Dermis blood vessel endothelial cell (primary cell): Measurements from ENCODE around the gene MLPH. TPM values are rescaled to one million over a fixed set of nuclear protein-coding genes. Genes with fewer than 3 reads are reported as not detected.
A peak's percentile ranks its signal among the peaks of the same experiment; 100 is the strongest.

ENCODE experiments used
- DNase-seq: peaks from one replicate; pipeline ENCODE4 v3.0.0; 2010
- total RNA-seq: library from RNA; depleted of rRNA; stranded (reverse); fragments of >200 nt; gene quantifications from 2 replicates; pipeline ENCODE4 v1.2.3, GENCODE V29; 2014

The MLPH gene
- total RNA-seq, 1 donor from 2014 or later = 1.0 TPM

DNA sequence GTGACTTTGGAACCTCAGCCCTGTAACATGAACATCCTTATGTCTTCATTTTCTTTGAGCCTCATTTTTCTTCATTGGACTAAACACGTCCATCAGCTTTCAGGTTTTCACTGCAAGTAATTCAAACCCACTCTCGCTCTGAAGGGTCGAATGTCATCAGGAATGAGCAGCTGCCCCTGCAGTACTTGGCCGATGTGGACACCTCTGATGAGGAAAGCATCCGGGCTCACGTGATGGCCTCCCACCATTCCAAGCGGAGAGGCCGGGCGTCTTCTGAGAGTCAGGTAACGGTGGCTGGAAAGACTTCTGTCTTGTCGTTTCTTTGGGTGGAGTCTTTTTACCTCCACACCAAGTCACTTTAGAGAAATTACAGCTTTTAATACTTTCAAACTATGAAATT, 40.2 kb downstream of the MLPH start:
- no peak for DNase-seq

DNA sequence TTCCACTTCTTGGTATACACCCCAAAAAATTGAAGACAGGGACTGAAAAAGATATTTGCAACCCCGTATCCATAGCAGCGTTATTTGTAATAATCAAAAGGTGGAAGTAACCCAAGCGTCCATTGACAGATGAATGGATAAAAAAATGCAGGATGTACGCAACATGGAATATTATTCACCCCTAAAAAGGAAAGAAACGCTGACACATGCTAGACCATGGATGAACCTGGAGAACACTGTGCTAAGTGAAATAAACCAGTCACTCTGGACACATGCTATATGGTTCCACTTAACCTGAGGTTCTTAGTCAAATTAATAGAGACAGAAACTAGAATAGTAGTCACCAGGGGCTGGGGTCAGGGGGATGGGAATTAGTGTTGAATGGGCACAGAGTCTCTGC, 40.7 kb downstream of the MLPH start:
- no peak for DNase-seq

DNA sequence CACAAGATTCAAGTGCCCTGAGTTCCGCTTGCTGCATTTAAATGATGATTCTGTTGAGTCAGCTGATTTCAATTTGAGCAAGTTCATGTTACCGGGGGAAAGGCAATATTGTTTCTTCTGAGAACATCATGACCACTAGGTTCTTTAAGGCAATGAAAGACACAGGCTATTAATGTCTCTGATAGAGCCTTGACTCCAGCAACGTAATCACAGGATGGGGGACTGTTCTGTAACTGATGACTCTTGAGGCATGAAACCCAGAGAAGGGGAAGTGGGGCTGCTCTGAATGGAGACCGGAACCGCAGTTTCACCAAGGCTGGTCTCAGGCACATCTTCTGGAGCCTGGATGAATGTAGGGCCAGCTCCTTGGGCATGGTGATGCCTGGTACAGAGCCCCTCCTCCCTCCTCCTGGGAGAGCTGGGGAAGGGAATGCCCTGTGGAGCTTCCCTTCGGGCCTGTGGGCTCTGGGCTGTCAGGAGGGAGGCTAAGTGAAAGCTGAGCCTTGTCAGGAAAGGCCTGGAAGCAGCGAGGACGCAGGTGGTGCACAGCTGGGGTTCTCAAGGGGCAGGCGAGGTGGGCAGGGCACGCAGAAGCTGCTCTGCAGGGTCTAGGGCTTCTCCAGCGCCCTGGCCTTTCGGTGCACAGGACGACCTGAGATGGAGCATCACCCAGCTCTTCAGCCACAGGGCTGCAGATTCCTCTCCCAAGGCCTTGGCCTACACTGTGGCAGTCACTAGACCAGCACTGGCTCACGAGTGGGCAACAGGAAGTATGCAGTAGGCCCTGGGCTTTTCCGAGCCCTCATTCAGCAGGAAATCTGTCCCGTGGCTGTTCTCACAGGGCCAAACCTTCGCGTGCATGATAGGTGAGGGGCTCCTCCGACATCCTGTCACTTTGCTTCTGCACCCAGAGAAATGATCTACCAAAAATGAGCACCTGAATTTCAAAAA, 42.7 kb downstream of the MLPH start:
- DNase-seq = no peak

DNA sequence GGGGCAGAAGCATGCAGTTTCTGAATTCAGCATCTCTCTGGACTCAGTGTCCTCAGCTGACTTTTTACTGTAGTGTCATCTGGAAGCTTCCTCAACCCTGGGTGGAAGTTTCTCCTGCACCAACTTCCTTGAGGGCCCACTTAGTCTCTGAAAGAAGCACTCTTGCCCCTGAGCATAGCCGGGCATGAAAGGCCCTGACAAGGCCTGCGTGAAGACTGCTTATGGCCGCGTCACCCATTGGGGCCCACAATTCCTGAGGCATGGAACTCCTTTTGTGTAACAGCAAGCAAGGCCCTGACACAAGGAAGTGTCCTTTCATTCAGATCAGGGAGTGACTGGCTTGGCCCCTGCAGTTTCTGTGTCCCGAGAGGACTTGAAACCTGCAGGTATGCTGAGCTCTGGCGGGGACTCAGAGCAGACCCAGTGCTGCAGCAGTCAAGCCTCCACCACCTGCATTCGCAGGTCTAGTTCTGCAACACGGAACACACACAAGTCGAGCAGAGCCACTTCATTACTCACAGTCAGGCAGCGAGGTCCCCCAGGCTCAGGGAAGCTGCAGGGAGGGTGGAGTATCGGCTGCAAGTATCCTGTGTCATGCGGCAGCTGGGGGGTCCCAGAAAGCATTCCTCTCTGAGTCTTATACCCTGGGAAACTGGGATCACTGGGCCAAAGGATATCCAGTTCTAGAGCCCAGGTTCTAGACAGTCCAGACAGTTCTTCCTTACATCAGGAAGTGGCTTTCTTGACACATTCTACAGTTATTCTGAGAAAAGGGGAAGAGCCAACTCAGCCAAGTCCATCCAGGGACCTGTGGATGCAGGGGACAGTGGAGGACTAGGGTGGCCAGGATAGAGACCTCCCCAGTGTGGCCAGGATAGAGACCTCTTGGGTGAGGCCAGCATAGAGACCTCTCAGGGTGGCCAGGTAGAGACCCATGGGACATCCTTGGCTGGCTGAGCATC, 43.7 kb downstream of the MLPH start:
- no peak for DNase-seq

DNA sequence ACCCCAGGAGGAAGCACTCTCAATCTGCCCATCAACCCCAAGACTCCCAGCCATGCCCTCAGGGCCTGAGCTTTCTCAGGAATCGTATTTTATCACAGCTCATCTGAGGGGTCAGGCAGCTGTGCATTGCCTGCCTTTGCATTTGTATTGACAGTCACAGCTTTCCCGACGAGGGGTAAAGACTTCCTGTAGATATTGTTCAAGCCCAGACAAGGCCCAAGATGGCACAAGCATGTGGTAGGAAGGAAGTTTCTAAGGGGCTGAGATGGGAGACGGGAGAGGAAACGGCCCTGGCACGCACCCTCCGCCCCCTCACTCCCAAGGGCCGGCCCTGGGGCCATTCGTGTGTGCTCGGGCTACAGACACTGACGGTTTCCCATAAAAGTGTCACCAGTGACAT, 45.1 kb downstream of the MLPH start:
- DNase-seq = peak; percentile 33

DNA sequence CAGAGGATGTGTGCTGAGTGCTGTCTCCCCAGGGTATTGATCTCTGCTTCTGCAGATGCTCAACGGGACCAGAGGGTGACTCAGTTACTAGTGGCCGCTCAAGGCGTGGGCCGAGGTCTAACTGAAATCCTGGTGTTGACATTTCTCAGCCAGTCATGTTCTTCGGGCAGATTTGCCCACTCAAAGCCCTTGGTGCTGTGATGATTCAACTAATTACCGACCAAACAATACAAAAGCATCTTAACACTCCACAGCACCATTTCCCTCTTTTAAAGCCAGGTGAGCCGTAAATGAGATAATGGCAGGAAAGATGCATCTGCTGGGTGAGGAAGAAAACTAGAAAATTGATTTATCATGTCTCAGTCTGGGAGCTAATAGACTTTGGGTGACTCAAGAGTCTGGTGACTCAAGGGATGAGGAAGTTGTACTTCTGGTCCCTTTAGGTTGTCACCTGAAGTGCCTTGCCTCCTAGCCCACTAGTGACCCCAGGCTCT, 46.7 kb downstream of the MLPH start:
- DNase-seq = no peak

DNA sequence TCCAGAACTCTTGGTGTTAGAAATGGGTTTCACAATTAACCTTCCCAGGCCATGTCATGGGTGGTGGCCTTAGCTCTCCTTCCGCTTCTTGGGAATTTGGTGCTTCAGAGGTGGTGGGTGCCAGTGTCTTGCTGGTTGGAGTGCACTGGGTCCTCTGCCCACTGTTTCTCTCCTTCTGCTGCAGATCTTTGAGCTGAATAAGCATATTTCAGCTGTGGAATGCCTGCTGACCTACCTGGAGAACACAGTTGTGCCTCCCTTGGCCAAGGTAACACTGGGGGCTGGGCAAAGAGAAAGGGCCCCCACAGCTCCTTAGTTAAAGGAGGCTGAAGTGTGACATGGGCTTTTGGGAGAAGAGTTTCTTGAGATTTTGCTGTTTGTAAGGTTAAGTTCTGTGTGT, 47.3 kb downstream of the MLPH start:
- no peak for DNase-seq

DNA sequence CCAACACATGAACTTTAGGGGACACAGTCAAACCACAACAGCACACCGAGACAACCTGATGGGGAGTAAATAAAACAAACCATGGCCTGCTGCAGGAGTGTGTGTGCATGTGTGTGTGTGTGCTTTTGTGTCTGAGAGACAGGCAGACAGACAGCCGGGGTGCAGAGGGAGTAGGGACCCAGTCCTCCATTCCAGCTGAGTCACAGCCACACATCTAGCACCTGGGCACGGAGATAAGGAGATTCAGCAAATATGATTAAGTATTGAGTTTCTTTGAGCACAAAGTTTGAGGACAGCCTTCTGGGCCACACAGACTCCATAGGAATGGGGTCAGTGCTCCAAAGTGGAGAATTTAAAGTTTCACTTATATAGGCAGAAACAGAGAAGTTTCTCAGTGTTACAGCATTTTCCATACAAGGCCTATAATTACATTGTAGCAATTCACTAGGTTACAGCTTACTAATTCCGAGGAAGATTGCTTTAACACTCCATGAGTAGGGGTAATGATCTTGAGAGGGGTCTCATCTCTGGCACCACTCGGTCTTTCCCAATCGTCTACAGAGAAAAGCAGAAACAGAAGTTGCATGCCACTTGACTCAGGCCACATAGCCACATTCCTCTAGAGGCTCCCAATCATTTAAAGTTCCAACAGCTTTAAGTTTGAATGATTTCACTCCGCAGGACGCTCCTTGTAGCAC, 48.5 kb downstream of the MLPH start:
- no peak for DNase-seq

DNA sequence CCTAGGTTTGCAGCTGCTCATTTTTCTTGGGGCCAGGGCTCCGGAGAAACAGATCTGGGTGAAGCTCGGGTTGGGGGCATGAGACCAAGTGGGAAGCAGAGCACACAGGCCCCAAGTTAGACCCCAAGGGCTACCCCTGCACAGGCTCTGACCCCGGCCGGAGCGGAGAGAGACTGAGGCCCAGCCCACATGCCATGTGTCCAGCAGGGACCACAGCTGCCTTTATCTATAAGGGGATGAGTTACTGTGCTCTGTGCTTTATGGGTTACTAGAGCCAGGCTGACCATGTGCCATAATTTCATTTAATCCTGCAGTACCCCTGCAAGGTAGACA, 49.0 kb downstream of the MLPH start:
- no peak for DNase-seq

DNA sequence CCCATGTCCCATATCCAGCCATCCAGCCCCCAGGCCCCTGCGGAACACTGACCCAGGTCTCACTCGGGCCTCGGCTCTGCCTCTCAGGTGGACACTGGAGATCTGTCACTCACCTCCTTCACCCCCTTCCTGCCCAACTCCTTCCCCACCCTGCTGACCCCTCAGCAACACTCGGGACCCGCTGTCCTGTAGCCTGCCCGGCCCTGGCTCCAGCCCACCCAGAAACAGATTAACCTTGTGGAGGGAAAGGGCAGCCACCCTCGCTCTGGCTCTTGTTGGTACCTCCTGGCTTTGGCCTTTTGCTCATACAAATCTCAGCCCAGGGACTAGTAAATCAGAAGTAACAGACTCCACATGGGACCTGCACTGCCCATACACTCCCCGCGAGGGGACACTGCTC, 49.6 kb downstream of the MLPH start:
- DNase-seq = no peak

DNA sequence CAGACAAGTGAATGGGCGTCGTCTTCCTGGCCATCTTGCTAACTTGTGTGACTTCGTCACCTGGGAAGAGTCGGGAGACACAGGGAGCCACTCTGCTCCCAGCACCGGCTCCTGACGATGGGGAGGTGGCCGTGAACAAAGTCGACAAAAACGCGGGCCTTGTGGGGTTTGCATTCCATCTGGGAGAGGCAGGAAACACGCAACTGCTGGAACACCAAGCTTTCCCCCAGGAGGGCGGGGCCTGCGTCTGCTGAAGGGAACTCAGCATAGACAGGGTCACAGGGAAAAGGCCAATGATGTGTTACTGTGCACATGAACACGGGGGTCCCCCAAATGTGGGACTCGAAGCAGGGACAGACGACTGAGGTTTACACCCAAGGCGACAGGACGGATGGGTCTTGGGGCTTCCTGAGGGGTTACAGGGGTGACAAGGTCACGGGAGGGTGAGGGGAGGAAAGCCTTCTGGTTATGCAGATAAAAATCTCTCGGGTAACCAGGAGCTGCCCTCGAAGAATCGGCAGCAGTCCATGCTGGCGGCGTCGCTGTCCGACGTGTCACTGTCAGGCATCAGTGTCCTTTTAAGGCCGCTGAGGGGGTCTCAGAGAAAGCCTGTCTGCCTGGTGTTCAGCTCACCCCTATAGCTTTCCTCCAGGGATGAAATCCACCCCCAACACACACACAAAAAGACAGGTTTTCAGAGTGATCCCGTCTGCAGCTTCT, 51.1 kb downstream of the MLPH start:
- DNase-seq = no peak

DNA sequence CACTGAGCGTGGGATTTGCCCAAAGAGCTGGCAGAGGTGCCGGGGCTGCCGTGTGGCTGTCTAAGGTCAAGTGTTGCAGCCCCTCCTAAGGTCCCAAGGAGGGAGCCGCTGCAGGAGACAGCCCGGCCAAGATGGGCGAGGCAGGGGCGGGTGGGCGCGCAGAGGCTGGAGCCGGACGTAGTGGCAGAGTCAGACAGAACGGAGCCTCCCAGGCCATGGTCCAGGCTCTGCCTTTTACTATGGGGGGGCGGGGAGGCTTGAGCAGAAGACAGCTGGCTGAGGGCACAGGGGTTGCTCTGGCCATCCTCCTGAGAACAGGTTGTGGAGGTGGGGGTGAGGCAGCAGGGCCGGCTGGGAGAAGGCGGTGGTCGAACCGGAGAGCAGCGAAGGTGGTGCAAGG, 51.9 kb downstream of the MLPH start:
- DNase-seq = no peak

DNA sequence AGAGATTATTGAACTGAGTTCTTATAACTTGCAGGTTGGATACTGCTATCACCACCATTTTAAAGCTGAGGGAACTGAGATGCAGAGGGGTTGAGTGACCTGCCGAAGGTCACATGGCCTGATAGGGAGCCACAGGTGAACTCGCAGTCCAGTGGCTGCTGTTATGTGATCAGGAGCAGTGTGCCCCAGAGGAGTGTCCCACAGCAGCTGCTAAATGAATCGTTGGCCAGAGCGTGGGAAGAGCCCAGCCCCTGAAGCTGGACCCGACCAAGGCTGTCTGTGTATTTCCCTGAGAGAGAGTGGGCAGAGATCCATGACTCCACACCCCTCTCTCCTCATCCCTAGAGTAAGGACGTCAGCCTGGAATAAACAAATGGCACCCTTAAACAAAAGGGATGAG, 52.6 kb downstream of the MLPH start:
- DNase-seq = no peak

DNA sequence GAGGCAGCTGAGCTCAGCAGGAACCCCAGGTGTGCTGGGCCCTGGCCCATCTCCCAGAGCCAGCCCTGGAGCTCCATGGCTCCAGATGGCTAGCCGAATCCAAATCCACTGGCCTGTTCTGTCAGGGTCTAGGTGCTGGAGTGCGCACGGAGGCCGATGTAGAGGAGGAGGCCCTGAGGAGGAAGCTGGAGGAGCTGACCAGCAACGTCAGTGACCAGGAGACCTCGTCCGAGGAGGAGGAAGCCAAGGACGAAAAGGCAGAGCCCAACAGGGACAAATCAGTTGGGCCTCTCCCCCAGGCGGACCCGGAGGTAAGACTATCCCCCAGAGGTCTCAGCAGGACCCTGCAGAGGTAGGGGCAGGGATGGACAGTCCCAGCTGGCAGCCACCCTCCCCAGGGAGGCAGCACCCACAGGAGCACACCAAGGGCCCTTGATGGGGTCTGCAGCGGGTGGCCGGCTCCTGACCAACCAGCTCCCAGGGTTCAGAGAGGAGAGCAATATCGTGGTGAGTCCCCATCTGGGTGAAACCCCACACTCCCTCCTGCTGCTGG, 53.2 kb downstream of the MLPH start:
- no peak for DNase-seq

DNA sequence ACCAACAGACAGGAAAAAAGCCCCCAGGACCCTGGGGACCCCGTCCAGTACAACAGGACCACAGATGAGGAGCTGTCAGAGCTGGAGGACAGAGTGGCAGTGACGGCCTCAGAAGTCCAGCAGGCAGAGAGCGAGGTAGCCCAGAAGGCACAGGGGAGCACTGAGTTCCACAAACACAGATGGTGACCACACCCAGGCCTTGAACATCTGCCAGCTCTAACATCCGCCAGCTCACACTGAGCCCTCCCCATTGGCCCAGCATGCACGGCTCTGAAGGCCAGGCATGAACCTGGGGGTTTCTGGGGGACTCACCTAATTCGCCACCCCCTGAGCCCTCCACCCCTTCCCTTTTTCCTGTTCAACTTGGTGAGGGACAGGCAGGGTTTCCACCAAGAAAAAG, 53.8 kb downstream of the MLPH start:
- DNase-seq = no peak

DNA sequence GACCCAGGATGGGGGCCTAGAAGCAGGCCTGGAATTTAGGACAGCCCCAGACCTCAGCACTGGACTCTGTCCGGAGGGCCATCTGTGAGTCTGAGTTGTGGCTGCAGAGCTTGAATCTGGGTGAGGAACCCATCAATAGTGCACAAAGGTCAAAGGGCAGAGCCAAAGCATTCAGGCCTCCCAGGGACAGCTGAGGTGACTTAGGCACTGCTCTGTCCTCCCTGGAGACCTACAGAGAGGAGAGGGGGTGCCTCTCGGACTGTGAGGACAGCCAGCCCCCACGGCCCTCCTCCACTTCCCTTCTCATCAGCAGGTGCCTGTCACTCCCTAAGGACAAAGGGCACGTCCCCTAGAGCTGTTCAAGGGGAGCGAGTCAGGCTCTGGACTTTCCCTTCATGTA, 54.2 kb downstream of the MLPH start:
- DNase-seq = no peak

DNA sequence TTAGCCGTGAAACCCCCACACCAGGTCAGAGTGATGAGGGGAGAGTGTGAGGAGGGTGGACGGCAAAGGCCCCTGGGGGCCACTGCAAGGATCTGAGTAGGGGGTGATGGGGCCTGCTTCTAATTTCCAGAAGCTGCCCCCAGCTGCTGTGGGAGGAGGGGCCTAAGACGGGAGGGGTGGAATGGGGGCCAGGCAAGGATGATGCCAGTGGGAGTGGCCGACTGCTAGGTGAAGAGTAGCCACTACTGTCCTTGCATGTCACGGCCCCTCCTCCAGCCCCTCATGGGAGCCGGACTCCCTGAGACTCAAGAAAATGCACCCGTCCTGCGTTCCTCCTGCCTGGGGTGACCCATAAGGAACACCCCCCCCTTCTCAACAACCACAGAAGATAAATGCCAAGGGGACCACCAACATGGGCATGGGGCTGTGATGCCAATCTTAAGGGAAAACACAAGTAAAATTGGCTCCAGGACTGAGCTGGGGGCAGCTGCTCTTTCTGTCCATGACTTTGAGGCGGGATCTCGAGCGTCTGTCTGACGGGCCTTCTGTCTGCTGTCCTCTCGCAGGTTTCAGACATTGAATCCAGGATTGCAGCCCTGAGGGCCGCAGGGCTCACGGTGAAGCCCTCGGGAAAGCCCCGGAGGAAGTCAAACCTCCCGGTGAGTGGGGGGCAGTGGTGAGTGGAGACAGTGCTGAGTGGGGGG, 55.1 kb downstream of the MLPH start:
- DNase-seq = no peak

DNA sequence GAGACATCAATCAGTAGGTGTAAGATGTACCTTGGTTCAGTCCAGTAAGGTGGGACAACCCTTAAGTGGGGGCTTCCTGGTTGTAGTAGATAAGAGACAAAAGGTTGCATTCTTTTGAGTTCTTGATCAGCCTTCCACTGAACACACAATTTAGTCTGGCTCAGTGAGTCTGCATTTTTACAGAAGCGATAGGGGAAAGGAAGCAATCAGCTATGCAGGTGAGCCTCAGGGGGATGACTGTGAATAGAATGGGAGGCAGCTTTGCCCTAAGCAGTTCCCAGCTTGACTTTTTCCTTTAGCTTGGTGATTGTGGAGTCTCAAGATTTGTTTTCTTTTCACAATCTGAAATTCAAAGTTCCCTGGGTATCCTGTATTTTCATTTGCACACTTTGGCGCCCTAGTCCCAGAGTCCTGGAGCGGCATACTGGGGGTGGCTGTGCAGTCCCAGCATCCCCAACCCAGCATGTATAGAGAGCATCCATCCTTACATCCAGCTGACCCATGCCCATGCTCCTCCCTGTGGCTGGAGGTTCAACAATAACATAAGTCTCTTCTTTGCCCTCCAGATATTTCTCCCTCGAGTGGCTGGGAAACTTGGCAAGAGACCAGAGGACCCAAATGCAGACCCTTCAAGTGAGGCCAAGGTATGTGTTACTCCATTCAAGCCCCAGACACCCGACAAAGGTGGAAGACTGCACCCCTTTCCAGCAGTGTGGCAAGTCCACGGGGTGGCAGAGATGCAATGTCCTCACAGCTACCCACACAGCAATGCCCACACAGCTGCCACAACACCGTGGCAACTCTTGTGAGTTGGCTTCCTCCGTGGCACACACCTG, 59.2 kb downstream of the MLPH start:
- DNase-seq = no peak

DNA sequence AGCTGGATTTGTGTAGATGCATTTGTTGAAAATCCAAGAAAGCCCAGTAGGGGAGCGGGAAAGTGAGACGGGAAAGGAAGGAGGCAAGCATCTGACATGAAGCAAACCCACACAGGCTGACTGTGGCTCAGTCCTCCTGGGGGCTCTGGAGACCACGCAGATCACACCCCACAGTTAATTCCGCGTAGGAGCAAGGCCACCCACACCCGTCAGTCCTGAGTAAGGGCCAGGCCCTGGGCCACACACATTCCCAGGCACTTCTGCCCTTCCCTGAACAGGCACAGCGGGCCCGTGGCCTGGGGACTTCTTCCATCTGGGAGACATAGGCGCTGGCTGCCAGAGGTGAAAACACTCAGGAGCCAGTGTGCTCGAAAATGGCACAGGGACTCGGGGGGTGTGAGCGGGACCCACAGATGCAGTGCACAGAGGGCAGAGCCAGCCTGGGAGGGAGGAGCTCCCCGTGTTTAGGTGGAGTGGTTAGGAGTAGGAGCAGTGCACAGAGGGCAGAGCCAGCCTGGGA, 59.9 kb downstream of the MLPH start:
- DNase-seq = no peak

DNA sequence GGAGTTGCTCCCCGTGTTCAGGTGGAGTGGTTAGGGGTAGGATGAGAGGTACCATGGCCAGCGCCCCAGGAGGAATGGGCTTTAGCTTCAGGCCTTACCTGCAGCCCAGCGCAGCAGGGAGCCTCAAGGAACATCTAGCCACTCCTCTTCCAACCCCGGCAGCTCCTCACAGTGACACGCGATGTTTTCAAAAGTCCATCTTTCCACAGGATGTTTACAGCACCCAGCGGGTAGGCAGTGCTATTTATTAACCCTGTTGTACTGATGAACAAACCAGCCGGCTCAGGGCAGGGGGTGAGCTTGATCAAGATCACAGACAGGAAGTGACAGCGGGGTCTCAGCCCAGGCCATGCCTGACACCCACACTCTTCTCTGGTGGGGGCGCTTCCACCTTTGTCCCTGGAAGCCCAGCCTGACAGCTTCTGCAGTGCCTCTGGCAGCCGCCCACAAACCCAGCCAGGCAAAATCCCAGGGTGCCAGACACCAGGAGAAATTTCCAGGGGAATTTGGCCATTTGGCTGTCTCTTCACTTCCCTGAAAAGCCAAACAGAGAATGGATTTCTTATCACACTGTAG, 60.9 kb downstream of the MLPH start:
- DNase-seq = no peak
